ENCODE measurements around the gene PSMD10.

Gene PSMD10

GRCh38 chrX:108072746-108073145, 18.6 kb downstream of the PSMD10 start:
- no peak for DNase-seq (ENCODE audit: low read depth in 2 of 2)

DNA sequence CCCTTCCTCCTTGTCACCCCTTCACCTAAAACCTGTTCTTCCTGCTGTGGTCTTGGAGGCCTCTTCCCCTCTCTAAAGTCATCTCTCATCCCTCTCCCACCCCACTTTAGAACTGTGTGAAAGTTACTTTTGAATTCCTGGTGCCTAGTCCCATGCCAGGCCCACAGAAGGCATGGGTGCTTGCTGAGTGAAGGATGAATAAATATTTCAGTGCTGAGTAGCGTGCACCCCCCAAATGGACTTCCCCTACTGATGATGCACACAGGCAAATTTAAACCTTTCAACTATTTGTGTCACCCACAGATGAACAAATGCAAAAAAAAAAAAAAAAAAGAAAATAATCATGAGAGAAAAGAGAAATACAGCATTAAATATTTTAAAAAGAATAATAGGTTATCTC, 19.8 kb downstream of the PSMD10 start:
- no peak for DNase-seq (ENCODE audit: low read depth in 2 of 2)

GRCh38 chrX:108070891-108071290, 20.5 kb downstream of the PSMD10 start:
- DNase-seq (ENCODE audit: low read depth in 2 of 2), result no peak

- DNase-seq (ENCODE audit: low read depth in 2 of 2), result no peak
These were observed 23.2 kb downstream of the PSMD10 start for GRCh38 chrX:108068121-108068520.

- no peak for DNase-seq (ENCODE audit: low read depth in 2 of 2)
These were observed 26.7 kb downstream of the PSMD10 start for GRCh38 chrX:108064613-108065012.

- DNase-seq (ENCODE audit: low read depth in 2 of 2), result no peak
These were observed 27.3 kb downstream of the PSMD10 start for GRCh38 chrX:108064001-108064400.

DNA sequence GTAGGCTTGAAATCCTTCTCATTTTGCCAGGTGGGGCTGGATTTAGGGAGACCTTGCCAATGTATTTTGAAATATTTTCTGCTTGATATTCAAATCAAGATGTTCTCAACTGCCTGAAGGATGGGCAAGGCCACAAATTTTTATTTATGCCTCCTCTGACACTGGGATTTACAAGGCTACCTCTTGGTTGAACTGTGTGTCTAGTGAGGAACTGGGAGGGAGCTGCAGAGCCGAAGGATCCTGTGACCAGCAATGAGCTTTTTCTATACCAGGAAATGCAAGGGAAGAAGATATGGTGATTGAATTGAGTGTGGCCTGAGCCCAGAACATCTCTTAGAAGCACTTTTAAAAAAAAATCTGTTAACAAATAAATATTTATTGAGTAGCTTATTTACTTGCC, 31.5 kb downstream of the PSMD10 start:
- DNase-seq (ENCODE audit: low read depth in 2 of 2), result no peak

DNA sequence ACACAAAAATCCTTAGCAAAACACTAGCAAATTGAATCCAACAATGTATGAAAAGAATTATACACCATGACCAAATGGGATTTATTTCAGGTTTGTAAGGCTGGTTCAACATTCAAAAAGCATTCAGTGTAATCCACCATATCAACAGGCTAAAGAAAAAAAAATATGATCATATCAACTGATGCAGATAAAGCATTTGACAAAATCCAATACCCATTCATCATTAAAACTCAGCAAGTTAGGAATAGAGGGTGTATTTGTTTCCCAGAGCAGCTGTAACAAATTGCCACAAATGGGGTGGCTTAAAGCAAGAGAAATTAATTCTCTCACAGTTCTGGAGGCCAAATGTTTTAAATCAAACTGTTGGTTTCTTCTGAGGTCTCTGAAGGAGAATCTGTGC, 35.8 kb downstream of the PSMD10 start:
- no peak for DNase-seq (ENCODE audit: low read depth in 2 of 2)

- no peak for DNase-seq (ENCODE audit: low read depth in 2 of 2)
These were observed 38.1 kb downstream of the PSMD10 start for GRCh38 chrX:108053218-108053617.

DNA sequence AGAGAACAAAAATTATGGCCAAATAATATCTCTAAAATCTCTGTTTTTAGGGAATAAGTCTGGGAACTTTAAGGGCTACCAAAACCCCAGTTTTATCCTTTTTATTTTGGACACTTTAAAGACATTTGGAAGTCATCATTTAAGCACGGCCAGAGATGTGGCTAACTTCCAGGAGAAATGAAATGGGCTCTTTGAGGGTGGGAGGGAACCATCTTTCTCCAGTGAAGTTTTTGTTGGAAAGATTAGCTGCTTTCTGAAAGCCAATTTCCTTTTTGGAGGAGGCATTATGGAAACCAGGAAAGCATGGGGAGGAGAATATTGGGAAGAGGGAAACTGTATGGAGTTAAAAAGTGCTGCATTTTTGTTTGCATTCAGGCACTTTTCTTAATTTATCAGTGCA, 41.7 kb downstream of the PSMD10 start:
- no peak for DNase-seq (ENCODE audit: low read depth in 2 of 2)

GRCh38 chrX:108044554-108045256, 46.6 kb downstream of the PSMD10 start, which contains the start of gene VSIG1:
TSS of gene VSIG1 (plus strand) at chrX:108045065. CDS start at chrX:108045131, 66 bp downstream.
- no peak for DNase-seq (ENCODE audit: low read depth in 2 of 2)

- DNase-seq (ENCODE audit: low read depth in 2 of 2), result no peak
These were observed 54.9 kb downstream of the PSMD10 start for GRCh38 chrX:108036298-108036973.

- no peak for DNase-seq (ENCODE audit: low read depth in 2 of 2)
These were observed 56.6 kb downstream of the PSMD10 start for GRCh38 chrX:108034725-108035124.

Measured in stimulated activated CD4-positive, alpha-beta T cell treated with anti-CD3 and anti-CD28 coated beads, Interleukin-12 subunit alpha, Interleukin-12 subunit beta, amount 100 ng/mL, for 24 hours (primary cell).